IPS-15b (cell line): ENCODE measurements around the gene POC1B.

Experiments
- H3K27me3 ChIP-seq: one replicate; pipeline ENCODE4 v1.6.1; 2013; ENCODE audit warnings: low read length; ENCODE audit not compliant: control insufficient read depth, insufficient read depth
- H3K36me3 ChIP-seq: one replicate; pipeline ENCODE4 v1.6.1; 2013; ENCODE audit warnings: low read length; ENCODE audit not compliant: control insufficient read depth, insufficient read depth
- H3K4me1 ChIP-seq: one replicate; pipeline ENCODE4 v1.6.1; 2013; ENCODE audit warnings: mild to moderate bottlenecking, low read length; ENCODE audit not compliant: control insufficient read depth, insufficient read depth
- H3K4me3 ChIP-seq: one replicate; pipeline ENCODE4 v1.5.1; 2013; ENCODE audit warnings: low read depth, low read length
- H3K9ac ChIP-seq: one replicate; pipeline ENCODE4 v1.6.1; 2013; ENCODE audit warnings: low read depth, mild to moderate bottlenecking, low read length
- H3K9me3 ChIP-seq: one replicate; pipeline ENCODE4 v1.6.1; 2013; ENCODE audit warnings: mild to moderate bottlenecking, low read length; ENCODE audit not compliant: control insufficient read depth, insufficient read depth

The POC1B gene

GRCh38 chr12:89370421-89370831 lies 155.4 kb downstream of the POC1B start:
- Histone ChIP-seq H3K4me3 (no peak overlapping the region), H3K9me3 (no peaks in the 10 kb centered on the region), H3K4me1 (no peaks in the 10 kb centered on the region), H3K27me3 (no peaks in the 10 kb centered on the region), H3K9ac (no peak overlapping the region), H3K36me3 (no peaks in the 10 kb centered on the region)
